Effector memory CD4-positive, alpha-beta T cell (primary cell): ENCODE data around the gene ARHGAP26.

ENCODE experiments used
- DNase-seq, 3 donors: peaks; one replicate each; pipeline ENCODE4 v3.0.0-alpha.2; 2020
- H3K27ac ChIP-seq: 2 replicates; pipeline ENCODE4 v1.7.0; 2013; ENCODE audit warnings: mild to moderate bottlenecking, low read length, moderate library complexity; ENCODE audit not compliant: insufficient read depth, poor library complexity, severe bottlenecking
- H3K27me3 ChIP-seq: replicated peaks from 2 replicates; pipeline ENCODE4 v1.7.0; 2013; ENCODE audit warnings: mild to moderate bottlenecking, low read length; ENCODE audit not compliant: insufficient read depth, control insufficient read depth, poor library complexity, severe bottlenecking
- H3K36me3 ChIP-seq: 2 replicates; pipeline ENCODE4 v1.7.0; 2013; ENCODE audit warnings: mild to moderate bottlenecking, low read length, moderate library complexity; ENCODE audit not compliant: control insufficient read depth, insufficient read depth
- H3K4me1 ChIP-seq: 2 replicates; pipeline ENCODE4 v1.7.0; 2013; ENCODE audit warnings: low read length, mild to moderate bottlenecking; ENCODE audit not compliant: control insufficient read depth, insufficient read depth, poor library complexity, severe bottlenecking
- H3K4me3 ChIP-seq: 2 replicates; pipeline ENCODE4 v1.7.0; 2013; ENCODE audit warnings: low read length, low read depth, mild to moderate bottlenecking; ENCODE audit not compliant: insufficient read depth, poor library complexity, severe bottlenecking
- H3K9me3 ChIP-seq: 2 replicates; pipeline ENCODE4 v1.7.0; 2013; ENCODE audit warnings: mild to moderate bottlenecking, low read length, moderate library complexity; ENCODE audit not compliant: control insufficient read depth

Gene ARHGAP26

GRCh38 chr5:143128412-143129071, 358.4 kb downstream of the ARHGAP26 start:
- no peak overlapping the region for H3K27ac ChIP-seq

GRCh38 chr5:143129203-143129602, 359.0 kb downstream of the ARHGAP26 start:
- Histone ChIP-seq H3K4me3 (no peak overlapping the region), H3K9me3 (no peaks in the 10 kb centered on the region), H3K36me3 (no peaks in the 10 kb centered on the region), H3K27ac (no peak overlapping the region), H3K4me1 (no peaks in the 10 kb centered on the region), H3K27me3 (no peaks in the 10 kb centered on the region)
- no peak for DNase-seq

More at GRCh38 chr5:143128412-143129071, 358.4 kb downstream of the ARHGAP26 start:
- H3K9me3 ChIP-seq = no peaks in the 10 kb centered on the region
- DNase-seq = no peak
- no peak overlapping the region for H3K4me3 ChIP-seq
- H3K27me3 ChIP-seq = no peaks in the 10 kb centered on the region
- no peaks in the 10 kb centered on the region for H3K36me3 ChIP-seq
- no peaks in the 10 kb centered on the region for H3K4me1 ChIP-seq

GRCh38 chr5:143129910-143130612, 359.9 kb downstream of the ARHGAP26 start:
- no peaks in the 10 kb centered on the region for H3K27me3 ChIP-seq
- H3K4me3 ChIP-seq = no peak overlapping the region
- no peak overlapping the region for H3K27ac ChIP-seq
- H3K4me1 ChIP-seq = no peaks in the 10 kb centered on the region
- H3K9me3 ChIP-seq = no peaks in the 10 kb centered on the region
- no peak for DNase-seq
- H3K36me3 ChIP-seq = no peaks in the 10 kb centered on the region

- no peak for DNase-seq
- H3K9me3 ChIP-seq = no peaks in the 10 kb centered on the region
- H3K4me1 ChIP-seq = no peaks in the 10 kb centered on the region
- no peak overlapping the region for H3K4me3 ChIP-seq
- H3K27ac ChIP-seq = no peak overlapping the region
- no peaks in the 10 kb centered on the region for H3K36me3 ChIP-seq
- H3K27me3 ChIP-seq = no peaks in the 10 kb centered on the region
Observed at GRCh38 chr5:143130613-143131305, 360.6 kb downstream of the ARHGAP26 start.

GRCh38 chr5:143131972-143132371, 361.8 kb downstream of the ARHGAP26 start:
- no peaks in the 10 kb centered on the region for H3K9me3 ChIP-seq
- H3K4me3 ChIP-seq = no peak overlapping the region
- no peak overlapping the region for H3K27ac ChIP-seq
- H3K27me3 ChIP-seq = no peaks in the 10 kb centered on the region
- no peaks in the 10 kb centered on the region for H3K36me3 ChIP-seq
- no peaks in the 10 kb centered on the region for H3K4me1 ChIP-seq
- no peak for DNase-seq

- H3K36me3 ChIP-seq = no peaks in the 10 kb centered on the region
- H3K4me3 ChIP-seq = no peak overlapping the region
- no peak overlapping the region for H3K27ac ChIP-seq
- no peaks in the 10 kb centered on the region for H3K4me1 ChIP-seq
- no peaks in the 10 kb centered on the region for H3K9me3 ChIP-seq
- H3K27me3 ChIP-seq = no peaks in the 10 kb centered on the region
- DNase-seq = no peak
Observed at GRCh38 chr5:143132739-143133138, 362.6 kb downstream of the ARHGAP26 start.

GRCh38 chr5:143133721-143134120, 363.5 kb downstream of the ARHGAP26 start:
- Histone ChIP-seq H3K36me3 (no peaks in the 10 kb centered on the region), H3K27me3 (no peaks in the 10 kb centered on the region), H3K4me1 (no peaks in the 10 kb centered on the region), H3K9me3 (no peaks in the 10 kb centered on the region), H3K27ac (no peak overlapping the region), H3K4me3 (no peak overlapping the region)
- no peak for DNase-seq

- Histone ChIP-seq H3K27me3 (no peaks in the 10 kb centered on the region), H3K4me3 (no peak overlapping the region)
- no peak for DNase-seq
Observed at GRCh38 chr5:143134269-143134668, 364.1 kb downstream of the ARHGAP26 start.

GRCh38 chr5:143134900-143135299, 364.7 kb downstream of the ARHGAP26 start:
- Histone ChIP-seq H3K9me3 (no peaks in the 10 kb centered on the region), H3K27me3 (no peaks in the 10 kb centered on the region), H3K4me3 (no peak overlapping the region), H3K27ac (no peak overlapping the region), H3K36me3 (no peaks in the 10 kb centered on the region), H3K4me1 (no peaks in the 10 kb centered on the region)
- DNase-seq = no peak

More at GRCh38 chr5:143134269-143134668, 364.1 kb downstream of the ARHGAP26 start:
- no peaks in the 10 kb centered on the region for H3K36me3 ChIP-seq
- no peak overlapping the region for H3K27ac ChIP-seq
- H3K4me1 ChIP-seq = no peaks in the 10 kb centered on the region
- no peaks in the 10 kb centered on the region for H3K9me3 ChIP-seq
